Skin of body (tissue), 2 donors: ENCODE data around the gene AATF. TPM values are rescaled to one million over a fixed set of nuclear protein-coding genes. Genes with fewer than 3 reads are reported as not detected.

Source experiments
- DNase-seq: peaks from one replicate; lab custom pipeline; 2025; lab: John Stamatoyannopoulos, UW
- total RNA-seq: library from RNA; depleted of rRNA; stranded (reverse); fragments of >200 nt; gene quantifications from one replicate; pipeline ENCODE4 v1.2.3, GENCODE V29; 2014

AATF gene
- total RNA-seq, 1 donor from 2014 or later = 22.2 TPM

- DNase-seq = no peak
Observed at GRCh38 chr17:36977568-36977967, 28.8 kb downstream of the AATF start.

GRCh38 chr17:36978810-36979564 is 30.2 kb downstream of the AATF start:
- peak; percentile 33 for DNase-seq

GRCh38 chr17:36979565-36979941 is 30.8 kb downstream of the AATF start:
- no peak for DNase-seq

GRCh38 chr17:36980280-36980761 is 31.6 kb downstream of the AATF start:
- no peak for DNase-seq

- DNase-seq = no peak
Observed at GRCh38 chr17:36983618-36984017, 34.9 kb downstream of the AATF start.

- no peak for DNase-seq
Observed at GRCh38 chr17:36989173-36989572, 40.4 kb downstream of the AATF start.

- no peak for DNase-seq
Observed at GRCh38 chr17:36992701-36993100, 43.9 kb downstream of the AATF start.

- DNase-seq = no peak
Observed at GRCh38 chr17:36993227-36993626, 44.5 kb downstream of the AATF start.

- DNase-seq = no peak
Observed at GRCh38 chr17:36994438-36994837, 45.7 kb downstream of the AATF start.

GRCh38 chr17:36999471-36999870 is 50.7 kb downstream of the AATF start:
- DNase-seq = no peak

- DNase-seq = no peak
Observed at GRCh38 chr17:37016780-37017179, 68.0 kb downstream of the AATF start.

- DNase-seq = no peak
Observed at GRCh38 chr17:37017404-37017803, 68.7 kb downstream of the AATF start.

- DNase-seq = no peak
Observed at GRCh38 chr17:37019117-37019740, 70.5 kb downstream of the AATF start.

GRCh38 chr17:37019741-37020129 is 71.0 kb downstream of the AATF start:
- no peak for DNase-seq

GRCh38 chr17:37024181-37024637 is 75.5 kb downstream of the AATF start:
- no peak for DNase-seq

GRCh38 chr17:37025238-37025637 is 76.5 kb downstream of the AATF start:
- DNase-seq = no peak

- no peak for DNase-seq
Observed at GRCh38 chr17:37025847-37026530, 77.2 kb downstream of the AATF start.

GRCh38 chr17:37026531-37026869 is 77.7 kb downstream of the AATF start:
- DNase-seq = no peak

GRCh38 chr17:37028040-37028439 is 79.3 kb downstream of the AATF start:
- DNase-seq = no peak

GRCh38 chr17:37031493-37032083 is 82.8 kb downstream of the AATF start:
- no peak for DNase-seq

GRCh38 chr17:37037590-37038155 is 88.9 kb downstream of the AATF start:
- DNase-seq = no peak

GRCh38 chr17:37039269-37039668 is 90.5 kb downstream of the AATF start:
- no peak for DNase-seq
